Measurements from ENCODE around the gene SMTN. TPM values are rescaled to one million over a fixed set of nuclear protein-coding genes. Genes with fewer than 3 reads are reported as not detected.

SMTN gene
- total RNA-seq, 2 experiments from 2014 or later = 2.9 TPM

GRCh38 chr22:31120642-31121041 lies 39.5 kb downstream of the SMTN start:
- H3K36me3 ChIP-seq (ENCODE audit: insufficient read depth, low read length) = no peaks in the 10 kb centered on the region
- H3K36me3 Mint-ChIP-seq (ENCODE audit: low read depth) = no peaks in the 10 kb centered on the region
- no peak overlapping the region for H3K4me3 Mint-ChIP-seq
- H3K4me3 ChIP-seq (ENCODE audit: low read length) = no peak overlapping the region
- H3K27ac Mint-ChIP-seq = no peak overlapping the region
- H3K27me3 Mint-ChIP-seq = peaks cover 3% of the 10 kb centered on the region
- ChIA-PET CTCF (no interaction called here), POLR2A (no interaction called here)
- TF ChIP-seq, protein P1, sequence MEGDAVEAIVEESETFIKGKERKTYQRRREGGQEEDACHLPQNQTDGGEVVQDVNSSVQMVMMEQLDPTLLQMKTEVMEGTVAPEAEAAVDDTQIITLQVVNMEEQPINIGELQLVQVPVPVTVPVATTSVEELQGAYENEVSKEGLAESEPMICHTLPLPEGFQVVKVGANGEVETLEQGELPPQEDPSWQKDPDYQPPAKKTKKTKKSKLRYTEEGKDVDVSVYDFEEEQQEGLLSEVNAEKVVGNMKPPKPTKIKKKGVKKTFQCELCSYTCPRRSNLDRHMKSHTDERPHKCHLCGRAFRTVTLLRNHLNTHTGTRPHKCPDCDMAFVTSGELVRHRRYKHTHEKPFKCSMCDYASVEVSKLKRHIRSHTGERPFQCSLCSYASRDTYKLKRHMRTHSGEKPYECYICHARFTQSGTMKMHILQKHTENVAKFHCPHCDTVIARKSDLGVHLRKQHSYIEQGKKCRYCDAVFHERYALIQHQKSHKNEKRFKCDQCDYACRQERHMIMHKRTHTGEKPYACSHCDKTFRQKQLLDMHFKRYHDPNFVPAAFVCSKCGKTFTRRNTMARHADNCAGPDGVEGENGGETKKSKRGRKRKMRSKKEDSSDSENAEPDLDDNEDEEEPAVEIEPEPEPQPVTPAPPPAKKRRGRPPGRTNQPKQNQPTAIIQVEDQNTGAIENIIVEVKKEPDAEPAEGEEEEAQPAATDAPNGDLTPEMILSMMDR (IDR thresholded peaks at IDR 0.05) = no peak
- H3K27ac ChIP-seq (ENCODE audit: low read depth in 1 of 2, low read length in 2 of 2) = no peak overlapping the region
- no peaks in the 10 kb centered on the region for H3K9me3 Mint-ChIP-seq
- no peak for ATAC-seq (ENCODE audit: poor library complexity)
- H3K9me3 ChIP-seq (ENCODE audit: control insufficient read depth in 1 of 2, insufficient read depth in 1 of 2, low read length in 2 of 2) = no peaks in the 10 kb centered on the region
- H3K4me1 ChIP-seq (ENCODE audit: insufficient read depth, low read length) = no peaks in the 10 kb centered on the region
- no peaks in the 10 kb centered on the region for H3K27me3 ChIP-seq (ENCODE audit: control insufficient read depth in 1 of 2, insufficient read depth in 2 of 2, low read length in 2 of 2)
- DNase-seq = no peak
- H3K4me1 Mint-ChIP-seq (ENCODE audit: low read depth) = no peaks in the 10 kb centered on the region
- intact Hi-C loops (cut with DNase I, micrococcal nuclease) = no loop called here

DNA sequence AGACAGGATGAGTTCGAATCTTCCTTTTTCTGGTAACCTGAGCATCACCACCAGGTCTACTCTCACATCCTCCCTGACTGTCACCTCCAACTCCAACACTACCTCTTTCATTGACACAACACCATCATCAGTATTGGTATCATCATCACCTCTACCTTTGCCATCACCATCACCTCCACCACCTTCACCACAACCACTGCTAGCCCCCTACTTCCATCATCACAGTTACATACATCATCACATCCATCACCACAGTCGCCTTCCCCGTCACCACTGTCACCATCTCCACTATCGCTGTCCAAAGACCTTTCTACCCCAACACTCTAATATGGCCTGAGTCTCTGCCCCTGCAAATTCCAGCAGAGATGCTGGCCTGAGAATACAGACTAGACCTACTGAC lies 40.3 kb downstream of the SMTN start:
- H3K36me3 Mint-ChIP-seq (ENCODE audit: low read depth) = no peaks in the 10 kb centered on the region
- Histone ChIP-seq H3K9me3 (ENCODE audit: control insufficient read depth in 1 of 2, insufficient read depth in 1 of 2, low read length in 2 of 2) (no peaks in the 10 kb centered on the region), H3K4me1 (ENCODE audit: insufficient read depth, low read length) (no peaks in the 10 kb centered on the region), H3K36me3 (ENCODE audit: insufficient read depth, low read length) (no peaks in the 10 kb centered on the region), H3K27me3 (ENCODE audit: control insufficient read depth in 1 of 2, insufficient read depth in 2 of 2, low read length in 2 of 2) (no peaks in the 10 kb centered on the region), H3K4me3 (ENCODE audit: low read length) (no peak overlapping the region), H3K27ac (ENCODE audit: low read depth in 1 of 2, low read length in 2 of 2) (no peak overlapping the region)
- intact Hi-C loops (cut with DNase I, micrococcal nuclease) = no loop called here
- ATAC-seq (ENCODE audit: poor library complexity) (no peak), DNase-seq (no peak)
- H3K4me1 Mint-ChIP-seq (ENCODE audit: low read depth) = no peaks in the 10 kb centered on the region
- ChIA-PET CTCF (no interaction called here), POLR2A (no interaction called here)
- H3K9me3 Mint-ChIP-seq = no peaks in the 10 kb centered on the region
- peaks cover 3% of the 10 kb centered on the region for H3K27me3 Mint-ChIP-seq
- no peak overlapping the region for H3K27ac Mint-ChIP-seq
- no peak overlapping the region for H3K4me3 Mint-ChIP-seq
- TF ChIP-seq, protein P1 (IDR thresholded peaks at IDR 0.05) = no peak

DNA sequence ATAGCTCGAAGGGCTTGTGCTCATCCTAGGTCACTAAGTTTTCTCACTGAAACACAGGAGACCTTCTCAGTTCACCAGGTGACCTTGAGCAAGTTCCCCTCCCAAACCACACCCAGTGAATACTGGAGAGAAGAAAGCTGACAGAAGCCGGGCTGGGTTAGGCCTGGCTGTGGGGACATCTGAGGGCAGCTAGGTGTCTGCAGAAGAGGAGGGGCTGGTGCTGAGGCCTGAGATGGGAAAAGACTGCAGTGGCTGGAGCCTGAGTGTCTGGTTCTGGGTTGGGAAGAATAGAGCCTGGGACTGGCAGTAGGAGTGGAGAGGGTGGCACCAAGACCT lies 41.0 kb downstream of the SMTN start:
- CTCF ChIA-PET = no interaction called here
- Mint-ChIP-seq H3K4me3 (no peak overlapping the region), H3K27ac (no peak overlapping the region)

More for the DNA sequence above, 41.0 kb downstream of the SMTN start:
- intact Hi-C loops (cut with DNase I, micrococcal nuclease) = no loop called here
- Histone ChIP-seq H3K36me3 (ENCODE audit: insufficient read depth, low read length) (no peaks in the 10 kb centered on the region), H3K4me1 (ENCODE audit: insufficient read depth, low read length) (no peaks in the 10 kb centered on the region), H3K4me3 (ENCODE audit: low read length) (no peak overlapping the region), H3K9me3 (ENCODE audit: control insufficient read depth in 1 of 2, insufficient read depth in 1 of 2, low read length in 2 of 2) (no peaks in the 10 kb centered on the region), H3K27ac (ENCODE audit: low read depth in 1 of 2, low read length in 2 of 2) (no peak overlapping the region), H3K27me3 (ENCODE audit: control insufficient read depth in 1 of 2, insufficient read depth in 2 of 2, low read length in 2 of 2) (peaks cover 1 to 2% of the 10 kb centered on the region in 2 experiments)
- Mint-ChIP-seq H3K27me3 (peaks cover 3% of the 10 kb centered on the region), H3K9me3 (no peaks in the 10 kb centered on the region), H3K36me3 (ENCODE audit: low read depth) (no peaks in the 10 kb centered on the region), H3K4me1 (ENCODE audit: low read depth) (no peaks in the 10 kb centered on the region)
- DNase-seq (no peak), ATAC-seq (ENCODE audit: poor library complexity) (no peak)
- TF ChIP-seq, protein P1 (IDR thresholded peaks at IDR 0.05) = no peak
- POLR2A ChIA-PET = no interaction called here
